HEK293 (cell line): ENCODE data around the gene DRG1.

Source experiments
- CTCF ChIP-seq: fragments of 450-650 bp; formaldehyde crosslinking; IDR thresholded peaks from 2 replicates; pipeline ENCODE4 v1.5.1; 2016; ENCODE audit warnings: missing biosample characterization, missing genetic modification characterization
- GLI4 ChIP-seq: fragments of 450-650 bp; formaldehyde crosslinking; IDR thresholded peaks from 2 replicates; pipeline ENCODE4 v1.5.1; 2016; ENCODE audit warnings: missing biosample characterization, missing genetic modification characterization
- PRDM10 ChIP-seq: fragments of 450-650 bp; formaldehyde crosslinking; IDR thresholded peaks from 2 replicates; pipeline ENCODE4 v1.5.1; 2016; ENCODE audit warnings: missing biosample characterization, missing genetic modification characterization
- YY2 ChIP-seq: fragments of 450-650 bp; formaldehyde crosslinking; IDR thresholded peaks from 2 replicates; pipeline ENCODE4 v1.5.1; 2016; ENCODE audit warnings: missing biosample characterization, missing genetic modification characterization
- ZNF138 ChIP-seq: fragments of 450-650 bp; formaldehyde crosslinking; IDR thresholded peaks from 2 replicates; pipeline ENCODE4 v1.5.1; 2016; ENCODE audit warnings: missing biosample characterization, missing genetic modification characterization, borderline replicate concordance
- ZNF48 ChIP-seq: fragments of 450-650 bp; formaldehyde crosslinking; IDR thresholded peaks from 2 replicates; pipeline ENCODE4 v1.5.1; 2016; ENCODE audit warnings: missing biosample characterization, missing genetic modification characterization
- ZNF555 ChIP-seq: fragments of 450-650 bp; formaldehyde crosslinking; conservative IDR thresholded peaks from 2 replicates; pipeline ENCODE4 v1.5.1; 2017; ENCODE audit warnings: missing biosample characterization, mild to moderate bottlenecking, missing genetic modification characterization, inconsistent platforms
- ZNF701 ChIP-seq: fragments of 450-650 bp; formaldehyde crosslinking; IDR thresholded peaks from 2 replicates; pipeline ENCODE4 v1.5.1; 2016; ENCODE audit warnings: missing biosample characterization, missing genetic modification characterization
- ZNF843 ChIP-seq: fragments of 450-650 bp; formaldehyde crosslinking; IDR thresholded peaks from 2 replicates; pipeline ENCODE4 v1.5.1; 2016; ENCODE audit warnings: missing biosample characterization, missing genetic modification characterization

- TF ChIP-seq ZNF138 (tag by site-specific recombination) (no peak), ZNF843 (no peak), CTCF (tag by site-specific recombination) (no peak), ZNF701 (tag by site-specific recombination) (no peak), ZNF555 (tag by site-specific recombination) (no peak), GLI4 (tag by site-specific recombination) (no peak), YY2 (tag by site-specific recombination) (no peak), ZNF48 (tag by site-specific recombination) (no peak), PRDM10 (tag by site-specific recombination) (no peak)
These were observed 46.8 kb downstream of the DRG1 start for GRCh38 chr22:31446208-31446607.
